SKM-1 treated with dmso at 0.1 percent for 144 hours (cell line): Measurements from ENCODE around the gene TPCN2.
"Not testable (repeated sequence)": the region's sequence is repeated elsewhere in the genome, so short reads cannot be mapped to it uniquely, and the experiment has no call there.

Experiments used
- DNase-seq: peaks from one replicate; lab custom pipeline; 2025; ENCODE audit not compliant: unreplicated experiment; lab: John Stamatoyannopoulos, UW

The TPCN2 gene

GRCh38 chr11:69048694-69049489 lies at the start of gene TPCN2:
Gene TPCN2, plus strand, starts transcription at chr11:69048932. Its CDS starts 66 bp downstream, at chr11:69048998.
- DNase-seq = peak; percentile 81

- DNase-seq = no peak
Measured at GRCh38 chr11:68999093-68999747, 49.5 kb upstream of the TPCN2 start.

GRCh38 chr11:68999748-69000355 lies 48.9 kb upstream of the TPCN2 start:
- DNase-seq = not testable (repeated sequence)

- no peak for DNase-seq
Measured at GRCh38 chr11:69000391-69000790, 48.3 kb upstream of the TPCN2 start.

- DNase-seq = no peak
Measured at GRCh38 chr11:69000831-69001242, 47.9 kb upstream of the TPCN2 start.

- no peak for DNase-seq
Measured at GRCh38 chr11:69001243-69002081, 47.3 kb upstream of the TPCN2 start.

GRCh38 chr11:69002110-69002569 lies 46.6 kb upstream of the TPCN2 start:
- no peak for DNase-seq

- DNase-seq = no peak
Measured at GRCh38 chr11:69002570-69003231, 46.0 kb upstream of the TPCN2 start.

GRCh38 chr11:69003301-69003865 lies 45.3 kb upstream of the TPCN2 start:
- DNase-seq = no peak

GRCh38 chr11:69003866-69004367 lies 44.8 kb upstream of the TPCN2 start:
- no peak for DNase-seq

- DNase-seq = no peak
Measured at GRCh38 chr11:69004411-69005182, 44.1 kb upstream of the TPCN2 start.

GRCh38 chr11:69005183-69005630 lies 43.5 kb upstream of the TPCN2 start:
- DNase-seq = no peak

- DNase-seq = no peak
Measured at GRCh38 chr11:69005631-69006368, 42.9 kb upstream of the TPCN2 start.

- no peak for DNase-seq
Measured at GRCh38 chr11:69006816-69007215, 41.9 kb upstream of the TPCN2 start.

GRCh38 chr11:69007975-69008381 lies 40.8 kb upstream of the TPCN2 start:
- no peak for DNase-seq

GRCh38 chr11:69008737-69009440 lies 39.8 kb upstream of the TPCN2 start:
- no peak for DNase-seq

GRCh38 chr11:69009441-69010211 lies 39.1 kb upstream of the TPCN2 start:
- no peak for DNase-seq
